ENCODE data around the gene NEUROD6. TPM values are rescaled to one million over a fixed set of nuclear protein-coding genes. Genes with fewer than 3 reads are reported as not detected.

The NEUROD6 gene
- total RNA-seq, 1 donor from 2014 or later, result not detected

Other genes with a start within 250 kb of the NEUROD6 start
- gene ITPRID1, start 173.4 kb upstream of the NEUROD6 start, total RNA-seq, result not detected in 2 replicates

Data from dermis microvascular lymphatic vessel endothelial cell (primary cell).